ENCODE results near the gene SEL1L. TPM values are rescaled to one million over a fixed set of nuclear protein-coding genes. Genes with fewer than 3 reads are reported as not detected.

The SEL1L gene
- total and polyA plus RNA-seq, 2 experiments from 2014 or later: 20.6 to 22.6 TPM

DNA sequence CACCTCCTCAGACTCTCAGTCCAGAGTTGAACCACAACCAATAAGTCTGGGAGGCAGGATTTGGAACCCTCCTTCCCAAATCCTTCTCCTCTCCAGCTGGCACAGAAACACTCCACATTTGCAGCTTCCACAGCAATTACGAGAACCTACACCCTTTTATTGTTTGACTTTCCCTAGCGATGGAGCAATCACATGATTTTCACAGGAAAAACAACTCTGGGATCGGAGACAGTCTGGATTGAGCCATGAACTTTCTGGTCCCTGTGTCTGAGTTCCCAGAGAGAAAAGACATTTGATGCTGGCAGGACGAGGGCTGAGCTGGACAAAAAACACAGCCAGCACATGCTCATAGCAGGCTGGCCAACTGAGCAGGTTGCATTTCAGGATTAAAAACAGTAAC, 84.5 kb downstream of the SEL1L start:
- Histone ChIP-seq H3F3A (replicated peaks; ENCODE audit: low read depth) (0 out of 2 replicates have a peak, but pooled peaks cover 2% of the 10 kb centered on the region), H3K36me3 (ENCODE audit: insufficient read depth) (no peaks in the 10 kb centered on the region), H3K79me2 (replicated peaks; ENCODE audit: insufficient read depth) (no peaks in the 10 kb centered on the region), H3K4me2 (no peak overlapping the region), H3K9me2 (ENCODE audit: insufficient read depth) (0 out of 2 replicates have a peak, but pooled peaks cover 3% of the 10 kb centered on the region), H3K4me1 (ENCODE audit: insufficient read depth) (peaks cover 15% of the 10 kb centered on the region; the same call in 1 of the 2 replicates), H2AFZ (peak overlapping the region; percentile 86), H3K4me3 (no peak overlapping the region), H4K20me1 (replicated peaks; ENCODE audit: insufficient read depth) (no peaks in the 10 kb centered on the region), H3K27me3 (ENCODE audit: insufficient read depth) (no peaks in the 10 kb centered on the region), H3K27ac (ENCODE audit: low read depth) (no peak overlapping the region)
- Mint-ChIP-seq H3K4me1 (peaks cover 29% of the 10 kb centered on the region), H3K27ac (no peak overlapping the region), H3K4me3 (no peak overlapping the region), H3K9me3 (peaks cover under 1% of the 10 kb centered on the region; the same call in 2 of the 3 replicates), H3K36me3 (ENCODE audit: low read depth) (no peaks in the 10 kb centered on the region), H3K27me3 (ENCODE audit: insufficient read depth, low read depth, poor library complexity) (peaks cover 6% of the 10 kb centered on the region)
- ATAC-seq (no peak), DNase-seq (ENCODE audit: low spot score) (no peak)
- no peak for TF ChIP-seq EZH2phosphoT487 (IDR thresholded peaks at IDR 0.05; ENCODE audit: unreplicated experiment)
- no peak for TF ChIP-seq CREB1 (CRISPR knock-in tag; IDR thresholded peaks at IDR 0.05; ENCODE audit: low read depth)
- TF ChIP-seq, protein P1, sequence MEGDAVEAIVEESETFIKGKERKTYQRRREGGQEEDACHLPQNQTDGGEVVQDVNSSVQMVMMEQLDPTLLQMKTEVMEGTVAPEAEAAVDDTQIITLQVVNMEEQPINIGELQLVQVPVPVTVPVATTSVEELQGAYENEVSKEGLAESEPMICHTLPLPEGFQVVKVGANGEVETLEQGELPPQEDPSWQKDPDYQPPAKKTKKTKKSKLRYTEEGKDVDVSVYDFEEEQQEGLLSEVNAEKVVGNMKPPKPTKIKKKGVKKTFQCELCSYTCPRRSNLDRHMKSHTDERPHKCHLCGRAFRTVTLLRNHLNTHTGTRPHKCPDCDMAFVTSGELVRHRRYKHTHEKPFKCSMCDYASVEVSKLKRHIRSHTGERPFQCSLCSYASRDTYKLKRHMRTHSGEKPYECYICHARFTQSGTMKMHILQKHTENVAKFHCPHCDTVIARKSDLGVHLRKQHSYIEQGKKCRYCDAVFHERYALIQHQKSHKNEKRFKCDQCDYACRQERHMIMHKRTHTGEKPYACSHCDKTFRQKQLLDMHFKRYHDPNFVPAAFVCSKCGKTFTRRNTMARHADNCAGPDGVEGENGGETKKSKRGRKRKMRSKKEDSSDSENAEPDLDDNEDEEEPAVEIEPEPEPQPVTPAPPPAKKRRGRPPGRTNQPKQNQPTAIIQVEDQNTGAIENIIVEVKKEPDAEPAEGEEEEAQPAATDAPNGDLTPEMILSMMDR (conservative IDR thresholded peaks at IDR 0.05; ENCODE audit: low read depth in 2 of 2): no peak
- TF ChIP-seq ZNF462 (CRISPR knock-in tag; IDR thresholded peaks at IDR 0.05): no peak
- no peak for TF ChIP-seq JUNB (IDR thresholded peaks at IDR 0.05; ENCODE audit: unreplicated experiment)
- no peak for TF ChIP-seq EZH2 (IDR thresholded peaks at IDR 0.05; ENCODE audit: low read depth, unreplicated experiment)
- no peak for TF ChIP-seq ZNF114 (CRISPR knock-in tag; IDR thresholded peaks at IDR 0.05)
